ENCODE measurements around the gene KLHL10.
A peak's percentile ranks its signal among the peaks of the same experiment; 100 is the strongest.

KLHL10 gene

DNA sequence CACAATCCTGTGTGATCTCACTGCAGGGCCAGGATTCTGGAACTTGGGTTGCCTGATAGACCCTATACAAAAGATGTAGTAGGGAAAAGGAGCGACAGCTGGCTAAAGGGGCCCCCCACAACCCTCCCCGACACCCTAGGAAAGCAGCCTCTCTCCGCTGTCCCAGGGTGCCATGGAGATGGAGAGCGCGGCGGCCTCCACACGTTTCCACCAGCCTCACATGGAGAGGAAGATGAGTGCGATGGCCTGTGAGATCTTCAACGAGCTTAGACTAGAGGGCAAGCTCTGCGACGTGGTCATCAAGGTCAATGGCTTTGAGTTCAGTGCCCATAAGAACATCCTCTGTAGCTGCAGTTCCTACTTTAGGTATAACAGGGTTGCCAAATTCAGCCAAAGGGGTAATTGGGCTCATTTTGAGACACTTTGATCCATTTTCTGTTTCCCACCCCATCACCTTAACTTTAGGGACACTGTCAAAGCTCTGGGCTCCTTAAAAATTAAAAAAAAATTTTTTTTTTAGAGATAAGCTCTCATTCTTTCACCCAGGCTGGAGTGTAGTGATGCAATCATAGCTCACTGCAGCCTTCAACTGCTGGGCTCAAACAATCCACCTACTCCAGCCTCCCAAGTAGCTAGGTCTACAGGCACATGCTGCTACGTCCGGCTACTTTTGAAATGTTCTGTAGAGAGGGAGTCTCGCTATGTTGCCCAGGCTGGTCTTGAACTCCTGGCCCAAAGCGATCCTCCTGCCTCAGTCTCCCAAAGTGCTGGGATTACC is at the start of gene KLHL10:
Gene KLHL10 (plus strand): TSS at position 65 of the 778 bp plus-strand sequence. CDS start 108 bp downstream, at position 173.
- intact Hi-C loops (cut with DNase I) = no loop called here
- DNase-seq = peak in 1 of 42 donors; percentile 2

DNA sequence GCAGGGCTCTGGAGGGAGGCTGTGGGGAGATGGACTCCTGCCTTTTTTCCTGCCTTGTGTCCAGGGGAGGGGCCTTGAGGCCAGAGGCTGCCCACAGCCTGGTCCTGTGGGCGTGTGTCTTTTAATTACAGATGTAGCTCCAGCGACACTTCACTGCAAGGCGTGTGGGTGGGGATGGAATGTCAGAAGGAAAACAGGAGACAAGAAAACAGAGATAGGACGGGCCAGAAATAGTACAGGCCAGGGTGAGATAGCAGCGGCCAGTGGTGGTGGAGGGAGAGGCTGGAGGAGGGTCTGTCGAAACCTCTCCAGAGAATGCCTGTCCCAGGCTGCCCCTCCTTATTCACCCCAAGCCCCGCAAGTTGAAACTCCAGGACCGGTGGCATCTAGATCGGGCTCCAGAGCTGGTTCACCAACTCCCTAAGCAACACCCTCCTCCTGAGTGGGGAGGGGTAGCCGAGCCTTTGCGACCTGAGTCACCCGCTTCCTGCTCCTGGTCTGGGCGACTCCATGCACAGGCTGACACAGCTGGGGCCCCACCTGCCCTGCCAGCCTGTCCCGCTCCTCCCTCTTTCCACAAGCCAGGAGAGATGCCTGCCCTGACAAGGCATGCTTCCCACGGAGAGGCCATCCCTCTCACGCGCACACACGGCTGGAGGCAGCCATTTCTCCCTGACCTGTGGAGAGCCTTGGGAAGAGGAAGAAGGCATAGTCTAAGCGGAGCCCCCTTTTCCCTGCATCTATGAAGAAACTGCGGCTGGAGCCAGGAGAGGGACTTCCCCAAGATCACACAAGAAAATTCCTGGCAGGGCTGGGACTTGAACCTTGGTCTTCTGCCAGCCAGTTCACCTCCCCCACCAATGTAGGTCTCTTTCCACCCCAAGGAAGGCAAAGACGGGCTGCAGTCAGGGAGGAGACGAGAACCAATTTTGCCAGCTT is 44.5 kb upstream of the KLHL10 start:
- intact Hi-C loops (cut with DNase I) = no loop called here
- no peak for DNase-seq

DNA sequence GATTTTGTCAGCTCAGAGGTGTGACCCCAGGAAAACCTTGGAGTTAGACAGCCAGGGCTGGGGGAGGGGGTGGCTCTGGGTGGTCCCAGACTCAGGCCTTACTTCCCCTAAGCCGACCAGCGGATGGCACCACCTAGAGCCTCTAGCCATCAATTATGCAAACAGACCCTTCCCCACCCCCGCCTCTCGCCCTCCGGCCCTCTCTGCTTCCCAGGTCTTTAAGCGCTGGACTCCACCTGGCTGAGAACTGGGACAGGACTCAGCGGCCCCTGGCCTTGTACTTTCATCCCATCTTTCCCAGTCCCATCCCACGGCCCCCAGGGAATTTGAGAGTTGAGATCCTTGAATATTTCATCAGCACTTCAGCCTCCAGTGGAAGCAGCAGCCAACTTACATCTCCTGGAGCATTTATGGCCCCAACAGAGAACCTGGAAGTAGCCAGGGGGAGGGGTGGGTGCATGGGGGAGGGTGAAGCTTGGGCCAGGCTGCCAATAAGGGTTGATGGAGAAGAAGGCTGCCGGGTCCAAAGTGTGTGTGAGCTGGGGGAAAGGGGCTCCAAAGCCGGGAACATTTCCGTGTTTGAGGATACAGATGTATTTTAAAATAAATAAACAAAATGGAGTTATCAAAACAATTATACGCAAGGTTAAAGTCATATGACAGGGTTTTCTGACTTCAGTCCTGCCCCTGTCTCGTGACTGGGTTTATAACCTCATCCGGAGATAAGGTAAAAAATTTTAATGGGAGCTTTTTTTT is 43.7 kb upstream of the KLHL10 start:
- intact Hi-C loops (cut with DNase I) = no loop called here
- no peak for DNase-seq

DNA sequence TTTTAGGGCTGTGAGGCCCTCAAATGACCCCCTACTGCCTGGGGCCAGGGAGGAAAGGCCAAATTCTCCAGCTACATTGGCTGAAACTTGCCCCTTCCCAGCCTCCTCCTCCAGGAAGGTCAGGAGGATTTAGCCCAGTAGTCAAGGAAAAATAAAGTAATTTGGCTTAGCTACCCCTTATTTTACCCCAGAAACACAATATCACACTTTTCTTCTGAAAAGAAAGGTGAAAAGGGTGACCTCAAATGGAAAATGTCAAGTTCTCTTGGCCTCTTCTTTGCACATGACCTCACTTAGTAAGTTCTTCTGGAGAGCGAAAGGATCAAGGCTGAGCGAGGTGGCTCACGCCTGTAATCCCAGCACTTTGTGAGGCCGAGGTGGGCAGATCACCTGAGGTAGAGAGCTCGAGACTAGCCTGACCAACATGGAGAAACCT is 43.1 kb upstream of the KLHL10 start:
- no peak for DNase-seq
- intact Hi-C loops (cut with DNase I) = no loop called here

DNA sequence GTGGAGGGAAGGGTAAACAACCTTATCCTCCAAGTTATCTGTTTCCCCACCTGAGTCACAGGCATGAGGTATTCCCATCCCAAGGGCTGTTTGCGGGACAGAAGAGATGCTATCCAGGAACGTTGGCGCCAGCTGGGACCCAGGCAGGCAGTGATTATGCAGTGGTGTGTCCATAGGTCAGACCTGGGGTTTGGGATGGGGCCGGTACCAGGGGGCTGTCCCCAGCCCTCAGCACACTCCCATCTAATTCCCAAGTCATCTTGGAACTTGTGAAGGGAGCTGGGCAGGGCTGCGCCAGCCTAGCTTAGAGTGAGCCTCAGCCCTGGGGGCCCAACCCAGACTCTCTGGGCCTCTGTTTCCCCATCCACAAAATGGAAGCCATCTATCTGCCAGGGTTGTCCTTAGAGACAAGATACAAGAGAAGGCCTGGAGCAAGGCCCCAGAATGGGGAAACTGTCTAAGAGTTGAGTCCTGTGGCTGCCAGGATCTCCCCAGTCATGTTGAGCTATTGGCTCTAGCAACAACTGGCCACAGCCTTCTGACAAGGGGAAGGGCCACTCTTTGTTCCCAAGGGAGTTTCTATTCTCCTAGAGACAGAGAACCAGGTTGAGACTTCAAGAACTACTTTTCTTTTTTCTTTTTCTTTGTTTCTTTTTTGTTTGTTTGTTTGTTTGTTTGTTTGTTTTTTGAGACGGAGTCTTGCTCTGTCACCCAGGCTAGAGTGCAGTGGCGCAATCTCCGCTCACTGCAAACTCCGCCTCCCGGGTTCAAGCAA is 41.3 kb upstream of the KLHL10 start:
- intact Hi-C loops (cut with DNase I) = no loop called here
- DNase-seq = no peak

DNA sequence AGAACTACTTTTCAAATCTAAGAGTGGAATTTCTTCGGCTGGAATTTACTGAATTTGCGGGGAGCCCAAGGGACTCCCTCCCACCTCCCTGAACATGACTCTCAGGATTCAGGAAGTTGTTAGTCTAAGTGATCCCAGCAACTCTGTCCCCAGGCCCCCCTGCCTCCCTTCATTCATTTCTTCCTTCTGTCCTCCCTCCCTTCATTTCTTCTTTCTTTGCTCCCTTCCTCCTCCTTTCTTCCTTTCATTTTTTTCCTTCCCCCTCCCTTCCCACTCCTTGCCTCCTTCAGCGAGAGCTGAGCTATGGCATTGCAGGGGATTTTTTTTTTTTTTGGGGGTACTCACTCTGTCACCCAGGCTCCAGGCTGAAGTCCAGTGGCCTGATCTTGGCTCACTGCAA is 40.2 kb upstream of the KLHL10 start:
- DNase-seq = no peak
- intact Hi-C loops (cut with DNase I) = no loop called here

DNA sequence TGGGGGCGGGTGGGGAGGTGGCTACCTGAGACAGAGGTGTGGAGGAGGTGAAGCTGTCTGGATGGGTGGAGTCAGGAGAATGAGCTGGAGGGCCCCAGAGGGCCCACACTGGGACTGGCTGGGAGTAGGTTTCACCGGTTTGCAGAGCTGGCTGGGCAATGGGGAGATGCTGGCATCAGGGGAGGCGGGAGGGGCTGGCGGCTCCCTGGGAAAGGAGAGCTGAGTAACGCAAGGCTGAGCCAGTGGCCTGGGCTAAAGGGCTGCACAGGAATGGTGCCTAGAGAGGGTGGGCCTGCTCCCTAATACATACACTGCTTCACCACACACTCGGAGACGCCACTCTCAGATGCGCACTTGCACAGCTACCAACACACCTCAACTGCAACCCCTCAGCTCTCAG is 38.3 kb upstream of the KLHL10 start:
- intact Hi-C loops (cut with DNase I) = no loop called here
- no peak for DNase-seq

- no peak for DNase-seq
- intact Hi-C loops (cut with DNase I) = loop anchor here (1.0 kb wide), 1 partner anchor 62 kb away; no protein-coding TSS in a partner anchor
These were observed 36.8 kb upstream of the KLHL10 start for GRCh38 chr17:41800601-41801373.

- DNase-seq = peak; percentile 49 to 96 (median 86)
These were observed 36.0 kb upstream of the KLHL10 start for GRCh38 chr17:41801374-41802271.

GRCh38 chr17:41803049-41804020 is 34.3 kb upstream of the KLHL10 start:
- intact Hi-C loops (cut with DNase I) = no loop called here
- no peak for DNase-seq

More at GRCh38 chr17:41801374-41802271, 36.0 kb upstream of the KLHL10 start:
- intact Hi-C loops (cut with DNase I) = loop anchor here (1.0 kb wide), 1 partner anchor 63 kb away; no protein-coding TSS in a partner anchor

- intact Hi-C loops (cut with DNase I) = no loop called here
- DNase-seq = no peak
These were observed 30.8 kb upstream of the KLHL10 start for GRCh38 chr17:41806685-41807445.

DNA sequence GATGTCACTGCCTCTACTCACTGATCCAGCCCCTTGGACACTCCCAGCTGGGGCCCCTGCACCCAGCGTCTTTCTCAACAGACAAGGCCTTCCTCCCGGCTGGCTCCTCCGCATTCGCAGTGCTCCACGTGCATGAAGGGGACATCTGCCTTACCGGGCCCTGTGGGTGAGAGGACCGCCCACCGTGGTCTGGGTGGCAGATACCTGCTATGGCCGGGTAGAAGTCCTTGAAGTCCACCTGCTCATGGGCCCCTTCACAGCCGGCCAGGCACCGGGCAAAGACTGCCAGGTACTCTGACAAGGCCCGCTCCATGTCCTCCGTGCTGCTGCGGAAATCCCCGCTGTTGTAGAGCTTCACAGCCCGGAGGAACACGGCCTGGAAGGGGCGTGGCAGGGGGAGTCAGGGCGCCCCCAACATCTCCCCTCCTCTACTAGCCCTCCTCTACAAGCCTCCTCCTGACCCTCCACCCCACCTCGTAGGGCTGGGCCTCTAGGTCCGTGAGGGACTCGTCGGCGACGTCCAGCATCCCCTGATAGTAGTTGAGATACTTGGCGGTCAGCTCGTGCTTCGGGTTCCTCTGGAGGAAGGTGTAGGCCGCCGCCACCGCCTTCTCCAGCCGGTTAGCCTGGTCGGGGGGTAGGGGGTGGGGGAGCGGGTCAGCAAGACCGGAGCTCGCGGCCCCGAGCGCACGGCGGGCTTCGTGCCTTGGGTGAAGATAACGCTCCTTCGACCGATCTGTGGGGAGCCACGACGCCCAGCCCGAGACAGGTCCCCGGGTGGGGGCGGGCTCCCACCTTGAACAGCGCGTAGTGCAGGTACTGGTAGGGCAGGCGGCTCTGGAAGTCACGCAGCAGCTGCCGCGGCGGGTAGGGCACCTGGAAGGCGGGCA is 26.7 kb upstream of the KLHL10 start:
- intact Hi-C loops (cut with DNase I) = no loop called here
- DNase-seq = peak in 7 of 42 donors; percentile 15 to 42 (median 25)

GRCh38 chr17:41811549-41812380 is 25.9 kb upstream of the KLHL10 start, which contains the start of gene P3H4:
Gene P3H4, minus strand, starts transcription at chr17:41811949. Its CDS starts 34 bp downstream, at chr17:41811915.
- DNase-seq = peak; percentile 52 to 90 (median 81)
- intact Hi-C loops (cut with DNase I) = no loop called here
